HG03558 (cell line): ENCODE data around the gene POLR2E.

Experiments used
- ATAC-seq: cut with Tn5 transposase; IDR thresholded peaks from one replicate; pipeline ENCODE4 v1.9.1; 2021; ENCODE audit warnings: moderate number of reproducible peaks; ENCODE audit not compliant: unreplicated experiment; ENCODE audit errors: extremely low read depth

The POLR2E gene

DNA sequence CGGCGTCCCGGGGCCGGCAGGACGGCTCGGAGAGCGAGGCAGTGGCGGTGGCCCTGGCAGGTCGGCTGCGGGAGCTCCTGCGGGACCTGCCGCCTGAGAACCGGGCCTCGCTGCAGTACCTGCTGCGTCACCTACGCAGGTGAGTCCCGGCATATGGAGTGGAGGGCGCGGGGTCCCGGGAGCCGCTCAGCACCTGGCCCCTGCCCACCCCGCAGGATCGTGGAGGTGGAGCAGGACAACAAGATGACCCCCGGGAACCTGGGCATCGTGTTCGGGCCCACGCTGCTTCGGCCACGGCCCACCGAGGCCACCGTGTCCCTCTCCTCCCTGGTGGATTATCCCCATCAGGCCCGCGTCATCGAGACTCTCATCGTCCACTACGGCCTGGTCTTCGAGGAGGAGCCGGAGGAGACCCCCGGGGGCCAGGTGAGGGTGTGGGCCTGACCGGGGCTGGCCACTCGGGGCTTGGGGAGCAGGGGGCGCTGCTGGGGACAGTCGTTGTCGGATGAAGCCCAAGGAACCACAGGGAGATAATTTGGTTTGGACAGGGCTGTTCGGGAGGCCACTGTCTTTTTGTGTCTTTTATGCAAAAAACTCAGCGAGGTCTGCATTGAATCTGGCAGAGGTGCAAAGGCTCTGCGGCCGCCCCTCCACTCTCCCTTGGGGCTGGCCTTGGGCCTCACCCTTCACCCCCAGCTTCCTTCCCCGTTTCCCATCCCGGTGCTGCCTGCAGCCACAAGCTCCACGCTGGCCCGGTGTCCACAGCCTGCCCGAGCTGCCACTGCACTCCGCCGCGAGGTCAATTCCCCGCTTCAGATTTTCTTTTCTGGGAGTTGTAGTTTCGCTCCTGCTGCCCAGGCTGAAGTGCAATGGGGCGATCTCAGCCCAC lies 12.0 kb downstream of the POLR2E start:
- ATAC-seq = no peak

- ATAC-seq = no peak
Measured at GRCh38 chr19:1082165-1082927, 12.8 kb downstream of the POLR2E start.

GRCh38 chr19:1081301-1082164 lies 13.6 kb downstream of the POLR2E start:
- no peak for ATAC-seq

DNA sequence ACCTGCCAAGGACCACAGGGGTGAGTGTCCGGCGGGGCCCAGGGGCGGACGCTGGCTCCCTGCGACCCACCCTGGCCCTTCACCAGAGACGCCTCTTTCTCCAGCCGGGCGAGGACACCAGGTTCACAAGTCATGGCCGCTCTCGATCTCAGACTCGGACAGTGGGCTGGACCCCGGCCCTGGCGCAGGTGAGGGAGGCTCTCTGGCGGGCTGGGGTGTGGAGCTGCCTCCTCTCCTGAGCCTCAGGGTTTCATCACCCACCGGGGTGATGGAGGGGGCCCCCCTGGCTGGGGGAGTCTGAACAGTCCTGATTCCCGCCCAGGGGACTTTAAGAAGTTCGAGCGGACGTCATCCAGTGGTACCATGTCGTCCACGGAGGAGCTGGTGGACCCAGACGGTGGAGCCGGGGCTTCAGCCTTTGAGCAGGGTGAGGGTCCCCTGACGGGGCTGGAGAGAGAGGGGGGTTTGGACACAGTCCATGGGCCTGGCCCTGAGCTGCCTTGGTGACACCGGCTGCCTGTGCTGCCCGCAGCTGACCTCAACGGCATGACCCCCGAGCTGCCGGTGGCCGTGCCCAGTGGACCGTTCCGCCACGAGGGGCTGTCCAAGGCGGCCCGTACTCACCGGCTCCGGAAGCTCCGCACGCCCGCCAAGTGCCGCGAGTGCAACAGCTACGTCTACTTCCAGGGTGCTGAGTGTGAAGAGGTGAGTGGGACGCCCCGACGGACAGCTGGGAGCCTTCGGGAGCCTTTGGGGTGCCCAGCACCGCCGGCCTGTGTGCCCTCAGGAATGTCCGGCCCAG lies 14.6 kb downstream of the POLR2E start:
- no peak for ATAC-seq

- ATAC-seq = no peak
Measured at GRCh38 chr19:1079566-1080111, 15.5 kb downstream of the POLR2E start.

DNA sequence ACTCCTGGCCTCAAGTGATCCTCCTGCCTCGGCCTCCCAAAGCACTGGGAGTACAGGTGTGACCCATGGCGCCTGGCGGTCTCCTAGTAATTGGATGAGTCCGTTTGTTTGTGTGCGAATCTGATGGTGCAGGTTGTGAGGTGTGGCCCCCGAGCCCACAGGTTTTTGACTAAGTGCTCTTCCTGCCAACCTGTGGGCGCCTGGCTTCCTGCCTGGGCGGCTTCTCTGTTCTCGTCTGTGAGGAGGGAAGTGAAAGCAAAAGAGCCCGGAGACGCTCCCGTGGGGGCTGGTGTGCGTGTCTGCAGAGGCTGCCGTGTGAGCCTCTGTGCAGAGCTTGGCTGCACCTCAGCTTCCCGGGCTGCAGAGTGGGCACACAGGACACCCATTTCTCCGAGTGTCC lies 18.2 kb downstream of the POLR2E start:
- ATAC-seq = no peak

DNA sequence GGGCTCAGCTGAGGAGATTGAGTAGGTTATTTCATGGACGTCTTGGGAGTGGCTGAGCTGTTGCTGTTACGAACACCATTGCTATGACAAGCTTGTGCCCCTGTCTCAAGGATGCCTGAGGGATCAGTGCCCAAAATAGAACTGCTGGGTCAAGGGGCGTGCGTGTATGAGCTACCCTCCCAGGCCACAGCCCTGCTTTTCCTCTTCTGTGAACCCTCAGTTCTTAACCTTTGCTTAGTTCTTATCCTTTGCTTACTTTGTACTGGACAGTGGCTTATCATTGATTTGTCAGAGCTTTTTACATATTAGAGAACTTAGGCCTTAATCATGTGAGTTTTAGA lies 19.2 kb downstream of the POLR2E start:
- no peak for ATAC-seq

- ATAC-seq = no peak
Measured at GRCh38 chr19:1074544-1075283, 20.5 kb downstream of the POLR2E start.

DNA sequence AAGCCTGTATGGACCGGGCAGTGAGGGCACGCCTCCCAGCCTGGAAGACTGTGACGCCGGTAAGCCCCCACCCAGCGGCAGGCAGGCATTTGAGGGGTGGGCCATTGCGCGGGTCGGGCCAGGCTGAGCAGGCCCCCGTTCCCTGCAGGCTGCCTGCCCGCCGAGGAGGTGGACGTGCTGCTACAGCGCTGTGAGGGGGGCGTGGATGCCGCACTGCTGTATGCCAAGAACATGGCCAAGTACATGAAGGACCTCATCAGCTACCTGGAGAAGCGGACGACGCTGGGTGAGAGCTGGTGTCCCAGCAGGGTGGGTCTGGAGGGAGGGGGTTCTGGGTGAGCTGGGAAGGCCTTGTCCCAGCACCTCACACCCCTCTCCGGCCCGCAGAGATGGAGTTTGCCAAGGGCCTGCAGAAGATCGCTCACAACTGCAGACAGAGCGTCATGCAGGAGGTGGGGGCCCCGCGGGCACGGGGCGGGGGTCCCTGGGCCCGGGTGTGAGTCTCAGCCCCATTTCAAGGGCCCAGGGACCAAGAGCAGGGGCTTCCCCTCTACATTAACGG lies 21.1 kb downstream of the POLR2E start:
- no peak for ATAC-seq

DNA sequence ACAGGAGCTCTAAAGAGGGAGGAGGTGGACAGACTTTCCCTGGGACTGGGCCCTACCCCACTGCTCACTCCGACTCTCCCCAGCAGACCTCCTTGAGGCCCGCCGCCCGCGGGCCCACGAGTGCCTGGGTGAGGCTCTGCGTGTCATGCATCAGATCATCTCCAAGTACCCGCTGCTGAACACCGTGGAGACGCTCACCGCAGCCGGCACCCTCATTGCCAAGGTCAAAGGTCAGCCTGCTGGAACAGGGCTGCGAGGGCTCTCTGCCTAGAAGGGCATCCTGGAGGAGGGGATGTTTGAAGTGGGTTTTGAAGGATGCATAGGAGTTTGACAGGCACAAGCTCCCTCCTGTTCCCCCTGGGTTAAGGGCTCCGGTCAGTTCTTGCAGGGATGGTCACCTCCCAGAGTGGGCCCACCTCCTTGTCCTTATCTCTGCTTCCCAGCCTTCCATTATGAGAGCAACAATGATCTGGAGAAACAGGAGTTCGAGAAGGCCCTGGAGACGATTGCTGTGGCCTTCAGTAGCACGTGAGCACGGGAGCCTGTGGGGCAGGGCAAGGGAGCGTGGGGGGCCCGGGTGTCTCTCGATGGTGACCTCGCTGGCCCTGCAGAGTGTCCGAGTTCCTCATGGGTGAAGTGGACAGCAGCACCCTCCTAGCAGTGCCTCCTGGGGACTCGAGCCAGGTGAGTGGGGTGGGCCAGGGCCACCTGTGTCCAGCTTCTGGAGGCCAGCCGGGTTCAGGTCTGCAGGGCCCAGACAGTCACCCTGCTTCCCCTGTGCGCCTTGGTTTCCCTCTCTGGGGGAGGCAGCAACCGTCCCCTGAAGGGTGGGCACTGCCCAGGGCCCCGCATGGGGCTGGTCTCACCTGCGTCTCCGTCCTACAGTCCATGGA lies 21.9 kb downstream of the POLR2E start:
- no peak for ATAC-seq

- ATAC-seq = no peak
Measured at GRCh38 chr19:1072371-1073015, 22.7 kb downstream of the POLR2E start.

GRCh38 chr19:1070931-1071791 lies 24.0 kb downstream of the POLR2E start:
- no peak for ATAC-seq

DNA sequence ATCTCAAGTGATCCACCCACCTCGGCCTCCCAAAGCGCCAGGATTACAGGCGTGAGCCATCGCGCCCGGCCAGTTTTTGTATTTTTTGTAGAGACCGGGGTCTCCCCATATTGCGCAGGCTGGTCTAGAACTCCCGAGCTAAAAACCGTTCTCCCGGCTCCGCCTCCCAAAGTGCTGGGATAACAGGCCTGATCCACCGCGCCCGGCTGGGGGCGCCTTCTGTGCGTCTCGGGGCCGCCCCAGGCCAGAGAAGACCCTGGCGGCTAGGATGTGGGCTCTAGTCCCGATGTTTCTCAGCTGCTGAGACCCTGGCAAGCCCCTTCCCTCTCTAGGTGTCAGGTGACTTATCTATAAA lies 24.6 kb downstream of the POLR2E start:
- no peak for ATAC-seq

- no peak for ATAC-seq
Measured at GRCh38 chr19:1069009-1069779, 26.0 kb downstream of the POLR2E start.
